Hematopoietic multipotent progenitor cell (in vitro differentiated cells): ENCODE results near the gene ADGRV1. TPM values are rescaled to one million over a fixed set of nuclear protein-coding genes. Genes with fewer than 3 reads are reported as not detected.

Source experiments
- DNase-seq, 3 donors: peaks; one replicate each; pipeline ENCODE4 v3.0.0-alpha.2; 2011 to 2015; ENCODE audit warnings: low read depth in 2 of 3, low spot score in 2 of 3
- total RNA-seq: library from RNA; depleted of rRNA; stranded (reverse); fragments of >200 nt; gene quantifications from one replicate; pipeline ENCODE4 v1.2.3, GENCODE V29; 2012

ADGRV1 gene, protein sequence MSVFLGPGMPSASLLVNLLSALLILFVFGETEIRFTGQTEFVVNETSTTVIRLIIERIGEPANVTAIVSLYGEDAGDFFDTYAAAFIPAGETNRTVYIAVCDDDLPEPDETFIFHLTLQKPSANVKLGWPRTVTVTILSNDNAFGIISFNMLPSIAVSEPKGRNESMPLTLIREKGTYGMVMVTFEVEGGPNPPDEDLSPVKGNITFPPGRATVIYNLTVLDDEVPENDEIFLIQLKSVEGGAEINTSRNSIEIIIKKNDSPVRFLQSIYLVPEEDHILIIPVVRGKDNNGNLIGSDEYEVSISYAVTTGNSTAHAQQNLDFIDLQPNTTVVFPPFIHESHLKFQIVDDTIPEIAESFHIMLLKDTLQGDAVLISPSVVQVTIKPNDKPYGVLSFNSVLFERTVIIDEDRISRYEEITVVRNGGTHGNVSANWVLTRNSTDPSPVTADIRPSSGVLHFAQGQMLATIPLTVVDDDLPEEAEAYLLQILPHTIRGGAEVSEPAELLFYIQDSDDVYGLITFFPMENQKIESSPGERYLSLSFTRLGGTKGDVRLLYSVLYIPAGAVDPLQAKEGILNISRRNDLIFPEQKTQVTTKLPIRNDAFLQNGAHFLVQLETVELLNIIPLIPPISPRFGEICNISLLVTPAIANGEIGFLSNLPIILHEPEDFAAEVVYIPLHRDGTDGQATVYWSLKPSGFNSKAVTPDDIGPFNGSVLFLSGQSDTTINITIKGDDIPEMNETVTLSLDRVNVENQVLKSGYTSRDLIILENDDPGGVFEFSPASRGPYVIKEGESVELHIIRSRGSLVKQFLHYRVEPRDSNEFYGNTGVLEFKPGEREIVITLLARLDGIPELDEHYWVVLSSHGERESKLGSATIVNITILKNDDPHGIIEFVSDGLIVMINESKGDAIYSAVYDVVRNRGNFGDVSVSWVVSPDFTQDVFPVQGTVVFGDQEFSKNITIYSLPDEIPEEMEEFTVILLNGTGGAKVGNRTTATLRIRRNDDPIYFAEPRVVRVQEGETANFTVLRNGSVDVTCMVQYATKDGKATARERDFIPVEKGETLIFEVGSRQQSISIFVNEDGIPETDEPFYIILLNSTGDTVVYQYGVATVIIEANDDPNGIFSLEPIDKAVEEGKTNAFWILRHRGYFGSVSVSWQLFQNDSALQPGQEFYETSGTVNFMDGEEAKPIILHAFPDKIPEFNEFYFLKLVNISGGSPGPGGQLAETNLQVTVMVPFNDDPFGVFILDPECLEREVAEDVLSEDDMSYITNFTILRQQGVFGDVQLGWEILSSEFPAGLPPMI (N-terminal part only)
- total RNA-seq, result 0.27 TPM

DNA sequence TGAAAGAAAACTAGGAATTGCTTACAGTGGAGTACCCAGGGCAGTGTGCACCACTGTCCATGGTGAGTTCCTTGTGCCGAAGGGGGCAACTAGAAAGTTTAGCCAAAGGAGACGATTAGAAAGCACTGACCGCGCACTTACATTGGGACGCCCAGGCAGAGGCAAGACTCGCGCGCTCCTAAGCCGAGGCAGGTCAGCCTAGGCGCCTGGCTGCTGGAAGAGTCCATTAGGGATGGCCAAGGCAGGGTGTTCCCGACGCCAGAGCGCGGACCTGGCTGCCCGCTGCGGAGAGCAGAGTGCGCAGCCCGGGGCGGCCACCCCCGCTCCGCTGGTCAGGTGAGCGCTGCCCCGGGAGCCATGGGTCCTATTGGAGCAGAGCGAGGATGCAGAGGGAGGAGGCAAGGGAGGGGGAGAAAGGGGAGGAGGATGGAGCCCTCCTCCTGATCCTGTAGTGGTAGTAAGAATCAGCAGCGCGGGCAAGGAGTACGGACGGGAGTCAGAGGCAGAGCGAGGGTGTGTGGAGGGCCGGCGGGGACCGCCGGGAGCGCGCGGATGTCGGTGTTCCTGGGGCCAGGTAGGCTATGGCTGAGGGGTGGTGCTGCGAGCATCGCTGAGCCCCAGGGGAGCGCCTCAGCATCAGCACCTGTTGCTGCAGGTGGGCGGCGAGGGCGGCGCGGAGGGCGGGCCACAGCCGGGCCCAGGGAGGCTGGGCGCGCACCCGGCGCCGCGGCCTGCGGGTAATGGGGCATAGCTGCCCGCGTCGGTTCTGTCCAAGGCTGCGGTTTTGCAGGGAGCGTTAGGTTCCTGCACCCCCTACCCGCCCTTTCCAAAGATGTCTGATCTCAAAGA is at the start of gene ADGRV1:
Gene ADGRV1, plus strand, starts transcription at position 454 of the 849 bp plus-strand sequence. Its CDS starts 99 bp downstream, at position 553.
- DNase-seq, result peak in 2 of 3 donors; percentile 23 to 27

DNA sequence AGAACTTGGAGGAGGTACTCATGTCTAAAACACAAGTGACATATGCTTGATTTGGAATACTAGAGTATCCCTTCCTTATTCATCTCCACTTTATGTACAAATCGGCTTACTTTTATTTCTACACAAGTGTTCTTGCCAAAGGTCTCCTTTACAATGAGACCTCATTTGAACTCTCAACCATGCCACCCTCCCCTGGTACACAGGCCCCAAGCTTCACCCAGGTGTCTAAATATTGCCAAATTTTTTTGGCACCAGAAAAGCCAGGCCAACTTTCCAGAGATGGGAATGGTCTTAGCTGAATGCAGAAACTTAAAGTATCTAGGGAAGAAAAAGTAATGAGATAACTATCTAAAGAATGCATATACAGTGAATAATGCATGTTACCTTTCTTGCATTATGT is 48.2 kb upstream of the ADGRV1 start:
- DNase-seq, result no peak

DNA sequence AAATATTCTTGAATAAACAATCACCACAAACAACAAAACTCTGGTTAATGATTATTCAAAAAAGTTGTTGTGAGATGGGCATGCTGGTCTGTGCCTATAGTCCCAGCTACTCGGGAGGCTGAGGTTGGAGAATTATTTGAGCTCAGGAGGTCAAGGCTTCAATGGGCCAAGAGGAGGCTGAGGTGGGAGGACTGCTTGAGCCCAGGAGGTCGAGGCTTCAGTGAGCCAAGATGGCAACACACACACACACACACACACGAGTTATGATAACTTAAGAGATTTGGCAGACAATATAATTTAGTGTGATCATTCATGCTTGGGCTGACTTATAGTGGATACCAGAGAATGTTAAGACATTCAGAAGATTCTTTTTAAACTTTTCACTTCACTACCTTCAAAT is 44.1 kb upstream of the ADGRV1 start:
- no peak for DNase-seq

DNA sequence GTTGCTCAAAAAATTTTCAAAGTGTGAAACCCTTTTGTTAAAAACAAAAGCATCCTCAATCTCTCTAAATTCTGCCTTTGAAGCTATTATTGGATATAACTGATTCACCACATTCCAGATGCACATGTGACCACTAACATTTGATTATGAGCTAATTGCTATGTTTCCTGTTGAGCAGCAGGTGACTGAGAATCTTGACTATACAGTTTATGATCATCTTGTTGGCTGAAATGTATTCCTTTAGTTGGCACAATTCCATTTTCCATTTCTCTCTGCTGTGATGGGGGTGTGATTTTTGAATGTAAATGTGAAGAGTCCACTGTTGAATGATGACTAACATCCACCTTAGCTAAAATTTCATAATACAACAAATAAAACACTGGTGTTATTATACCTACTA is 39.9 kb upstream of the ADGRV1 start:
- no peak for DNase-seq

DNA sequence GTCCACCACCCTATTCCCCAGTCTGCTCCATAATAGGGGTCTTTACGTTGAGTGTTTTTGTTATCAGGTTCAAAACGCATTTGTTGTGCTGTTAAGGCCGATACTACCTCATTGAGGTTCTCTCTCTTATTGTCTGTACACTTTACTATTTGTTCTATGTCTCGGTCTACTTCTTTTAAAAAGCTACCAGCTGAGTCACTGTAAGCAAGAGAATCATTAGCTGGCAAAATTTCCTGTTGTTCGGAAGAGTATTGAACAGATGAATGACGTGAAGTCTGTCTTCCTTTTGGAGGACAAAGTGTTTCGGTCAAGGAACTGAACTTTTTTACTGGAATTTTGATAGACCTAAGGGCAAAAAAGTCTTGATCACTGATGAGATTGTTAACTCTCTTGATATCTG is 39.5 kb upstream of the ADGRV1 start:
- no peak for DNase-seq

DNA sequence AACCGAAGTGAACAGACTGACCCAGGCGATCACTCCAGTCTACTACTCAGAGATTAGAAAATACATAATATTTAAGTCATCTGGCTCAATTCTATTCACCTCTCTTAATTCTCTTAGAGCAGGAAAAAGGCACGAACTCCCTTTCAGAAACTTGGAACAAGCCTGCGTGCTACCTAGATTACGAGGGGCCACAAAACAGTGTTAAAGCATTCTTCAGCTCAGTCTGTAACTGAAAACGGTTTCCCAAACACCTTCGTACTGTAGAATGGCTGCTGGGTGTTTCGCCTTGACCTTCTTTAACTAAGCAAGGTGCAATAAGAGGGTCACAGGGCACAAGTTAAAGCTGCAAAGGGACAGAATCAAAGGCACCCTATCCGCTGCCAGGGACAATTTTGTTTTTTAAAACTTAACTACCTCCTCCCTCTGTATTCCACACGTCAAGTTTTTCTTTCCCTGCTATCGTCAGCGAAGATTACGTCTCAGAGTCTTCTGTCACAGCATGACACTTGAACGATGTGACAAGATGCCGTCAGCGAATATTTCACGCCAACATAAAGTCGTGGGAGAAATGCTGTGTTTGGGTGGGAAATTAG is 29.9 kb upstream of the ADGRV1 start:
- DNase-seq, result peak in 1 of 3 donors; percentile 56

DNA sequence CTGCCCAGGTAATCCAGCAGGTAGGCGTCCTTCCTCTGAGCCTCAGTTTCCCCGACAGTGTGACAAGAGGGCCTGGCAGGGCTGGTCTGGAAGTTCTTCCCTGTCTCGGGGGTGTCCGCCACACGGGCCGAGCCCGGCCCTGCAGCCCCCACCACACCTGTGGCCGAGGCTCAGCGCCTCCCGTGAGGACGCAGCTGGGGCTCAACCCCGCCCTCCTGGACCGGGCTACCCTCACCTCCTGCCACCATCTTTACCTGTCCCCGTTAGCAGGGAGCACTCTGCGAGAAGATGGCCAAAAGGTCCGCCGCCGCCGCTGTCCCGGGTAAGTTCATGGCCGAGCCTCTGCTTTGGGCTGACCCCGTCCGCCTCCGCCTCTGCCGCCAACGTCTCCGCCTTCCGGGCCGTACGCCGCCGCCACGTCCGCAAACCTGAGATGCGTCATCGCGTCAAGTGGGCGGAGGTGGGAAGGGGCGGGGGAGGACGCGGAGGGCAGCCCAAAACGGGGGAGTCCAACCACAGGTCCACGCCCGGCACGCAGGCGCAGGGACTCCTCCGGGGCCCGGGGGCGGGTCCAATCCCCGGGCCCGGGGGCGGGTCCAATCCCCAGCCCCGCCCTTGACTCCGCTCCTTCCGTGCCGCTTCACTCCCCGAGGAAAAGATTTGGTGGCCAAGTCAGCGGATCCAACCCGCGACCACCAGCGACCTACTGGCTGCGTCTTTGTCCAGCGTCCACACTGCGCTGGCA is 29.2 kb upstream of the ADGRV1 start, which contains the start of gene LYSMD3:
Gene LYSMD3, minus strand, starts transcription at position 391 of the 745 bp plus-strand sequence. CDS start 4,295 bp downstream, outside the sequence.
- peak; percentile 89 to 98 (median 97) for DNase-seq

DNA sequence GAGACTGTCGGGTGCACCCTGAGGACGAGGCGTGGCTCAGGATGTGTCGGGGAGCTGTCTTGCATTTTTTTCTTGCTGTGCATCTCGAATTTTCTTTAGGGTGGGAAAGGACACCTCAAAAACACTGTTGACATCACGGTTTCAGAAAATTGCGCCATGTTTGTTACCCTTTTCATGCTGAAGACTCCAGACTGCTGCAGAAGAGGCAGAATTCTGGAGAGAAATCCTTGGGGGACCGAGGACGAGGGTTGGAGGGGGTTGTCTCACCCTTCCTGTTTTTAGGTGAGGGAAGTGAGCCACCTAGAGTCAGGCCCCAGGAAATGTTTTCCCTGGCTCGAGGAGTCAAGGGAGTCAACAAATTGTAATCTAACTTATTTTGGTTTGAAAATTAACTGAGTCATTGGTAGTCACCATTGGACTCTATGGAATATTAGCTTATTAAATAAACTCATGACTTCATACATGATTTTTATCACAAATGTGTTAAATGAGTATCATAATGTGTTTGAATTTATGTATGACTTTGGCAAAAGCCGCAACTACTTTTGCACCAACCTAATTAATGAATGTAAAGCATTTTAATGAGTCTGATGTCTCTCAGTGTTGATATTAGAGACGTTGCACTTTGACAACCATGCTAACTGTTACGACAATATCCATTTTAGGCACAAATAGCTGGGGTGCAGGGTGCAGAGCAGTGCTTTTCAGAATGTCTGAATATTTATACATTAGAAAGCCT is 28.5 kb upstream of the ADGRV1 start:
- peak; percentile 6 to 84 (median 80) for DNase-seq

DNA sequence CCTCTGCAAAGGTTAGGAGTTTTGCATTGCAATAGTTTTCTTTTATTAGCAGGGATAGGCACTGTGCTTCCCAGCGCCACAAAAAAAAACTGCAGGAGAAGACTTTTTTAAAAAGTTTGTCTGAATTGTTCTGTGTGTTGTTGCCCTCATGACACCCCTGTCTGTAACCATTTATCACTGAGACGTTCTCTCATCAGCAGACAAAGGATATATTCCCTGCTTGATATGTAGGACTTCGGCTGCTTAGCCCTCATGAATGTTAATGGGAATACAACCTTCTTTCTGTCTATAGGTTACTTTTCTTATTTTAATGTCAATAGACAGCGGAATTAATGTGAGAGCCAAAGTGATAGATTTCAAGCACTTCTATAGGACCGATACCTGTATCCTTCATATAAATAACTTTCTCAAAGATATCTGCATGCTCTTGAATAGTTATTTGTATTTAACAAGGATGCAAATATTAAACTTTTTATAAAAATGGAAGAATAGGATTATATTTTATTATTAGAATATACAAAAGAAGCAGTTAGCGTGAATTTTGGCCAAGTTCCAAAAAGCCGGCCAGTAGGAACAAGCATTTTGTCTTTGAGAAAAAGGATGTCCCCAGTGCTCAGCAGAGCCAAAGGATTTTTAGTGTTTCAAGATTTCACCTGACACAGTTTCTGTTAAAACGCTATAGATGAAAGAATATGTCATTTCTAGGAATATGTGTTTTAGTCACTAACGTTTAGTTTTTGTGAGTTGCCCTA is 27.7 kb upstream of the ADGRV1 start:
- no peak for DNase-seq

DNA sequence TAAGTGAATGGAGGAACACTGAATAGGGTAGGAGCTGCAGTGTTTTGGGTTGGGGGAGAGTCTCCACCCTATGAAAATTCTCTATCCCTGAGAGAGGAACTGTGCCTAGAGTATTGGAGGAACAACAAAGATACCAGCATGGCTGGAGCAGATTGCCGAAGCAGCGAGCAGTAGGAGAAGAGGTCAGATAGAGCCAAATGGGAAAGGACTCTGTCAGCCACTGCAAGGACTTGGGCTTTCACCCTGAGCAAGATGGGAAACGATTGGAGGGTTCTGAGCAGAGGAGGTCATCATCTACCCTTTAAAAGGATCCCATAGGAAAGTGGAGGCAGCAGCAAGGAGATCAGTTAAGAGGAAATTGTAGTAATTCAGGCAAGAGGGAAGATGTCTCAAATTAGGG is 24.8 kb upstream of the ADGRV1 start:
- DNase-seq, result no peak

DNA sequence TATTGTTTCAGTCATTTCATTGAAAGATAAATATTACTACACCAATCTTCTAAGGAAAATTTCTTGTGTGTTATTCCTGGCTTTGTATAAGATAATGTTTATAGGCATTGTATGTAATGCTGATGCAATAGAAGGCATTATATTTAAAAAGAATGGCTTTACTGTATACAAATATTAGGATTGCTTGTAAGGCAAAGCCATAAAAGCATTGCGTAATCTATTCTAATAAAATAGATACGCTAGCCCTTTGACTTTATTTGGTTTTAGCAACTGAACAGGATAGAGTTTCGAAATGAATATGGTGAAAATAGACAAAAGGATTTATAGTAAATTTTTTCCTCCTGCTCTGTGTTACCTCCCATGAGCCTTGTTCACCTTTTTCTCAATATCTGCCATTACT is 23.7 kb upstream of the ADGRV1 start:
- DNase-seq, result no peak

DNA sequence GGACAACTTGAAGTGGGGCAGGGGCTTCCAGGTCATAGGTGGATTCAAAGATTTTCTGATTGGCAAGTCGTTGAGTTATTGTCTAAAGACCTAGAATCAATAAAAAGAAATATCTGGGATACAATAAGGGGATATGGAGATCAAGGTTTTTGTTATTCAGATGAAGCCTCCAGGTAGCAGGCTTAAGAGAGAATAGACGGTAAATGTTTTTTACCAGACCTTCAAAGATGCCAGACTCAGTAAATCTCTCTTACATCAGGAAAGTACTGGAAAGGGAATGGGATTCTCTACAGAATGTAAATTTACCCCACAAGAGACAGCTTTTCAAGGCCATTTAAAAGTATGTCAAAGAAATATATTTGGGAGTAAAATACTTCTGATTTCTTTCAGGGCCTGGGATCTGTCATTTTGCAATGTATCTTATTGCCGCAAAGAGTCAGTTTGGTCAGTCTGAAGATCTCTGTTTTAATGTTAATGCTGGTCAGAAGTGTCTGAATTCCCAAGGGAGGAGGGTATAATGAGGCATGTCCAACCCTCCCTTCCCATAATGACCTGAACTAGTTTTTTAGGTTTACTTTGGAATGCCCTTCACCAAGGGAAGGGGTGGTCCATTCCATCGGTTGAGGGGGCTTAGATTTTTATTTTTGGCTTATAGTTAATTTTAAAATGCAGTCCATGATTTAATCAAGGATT is 15.6 kb upstream of the ADGRV1 start:
- DNase-seq, result no peak

DNA sequence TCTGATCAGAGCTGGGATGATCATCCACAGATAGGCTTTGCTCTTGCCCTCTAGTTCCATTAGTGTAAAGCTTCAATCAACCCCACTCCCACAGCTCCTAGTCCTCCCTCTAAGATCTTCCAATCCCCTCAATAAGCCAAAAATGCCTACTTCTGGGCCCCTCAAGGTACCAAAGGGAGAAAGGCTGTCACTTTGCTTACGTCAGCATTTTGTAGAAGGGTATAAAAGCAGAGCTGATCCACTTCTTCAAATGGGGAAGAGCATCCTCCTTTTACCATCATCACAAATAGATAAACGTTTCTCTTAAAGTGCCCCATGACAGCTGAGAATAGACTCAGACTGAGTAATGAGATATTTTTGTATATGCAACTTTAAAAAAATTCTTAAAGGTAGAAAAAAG is 13.1 kb upstream of the ADGRV1 start:
- no peak for DNase-seq

DNA sequence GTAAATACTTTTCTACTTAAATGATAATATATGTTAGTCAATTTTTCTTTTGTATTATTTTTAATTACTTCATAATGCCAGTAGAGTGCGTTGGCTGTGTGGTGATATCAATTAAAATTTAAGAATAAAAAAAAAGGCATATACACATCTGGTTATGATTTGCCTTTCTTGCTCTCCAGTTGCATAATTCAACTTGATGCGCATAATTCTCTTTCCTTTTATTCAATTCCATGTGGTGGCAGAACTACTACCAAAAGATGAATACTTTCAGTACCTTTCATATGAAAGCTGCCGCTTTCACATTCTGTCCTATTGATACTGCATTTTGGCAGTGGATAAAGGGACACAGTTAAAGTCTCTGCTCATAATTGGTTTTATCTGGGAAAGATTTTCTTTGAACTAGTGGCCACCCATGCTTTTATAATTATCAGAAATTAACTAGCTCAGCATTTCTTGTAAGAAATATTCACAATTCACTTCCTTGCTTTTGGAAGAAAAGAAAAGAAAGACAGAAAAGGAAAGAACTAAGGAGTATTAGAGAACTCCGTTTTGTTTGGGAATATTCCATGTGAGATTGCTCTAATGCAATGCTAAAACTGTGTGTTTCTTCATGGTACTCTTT is 12.3 kb upstream of the ADGRV1 start:
- no peak for DNase-seq

DNA sequence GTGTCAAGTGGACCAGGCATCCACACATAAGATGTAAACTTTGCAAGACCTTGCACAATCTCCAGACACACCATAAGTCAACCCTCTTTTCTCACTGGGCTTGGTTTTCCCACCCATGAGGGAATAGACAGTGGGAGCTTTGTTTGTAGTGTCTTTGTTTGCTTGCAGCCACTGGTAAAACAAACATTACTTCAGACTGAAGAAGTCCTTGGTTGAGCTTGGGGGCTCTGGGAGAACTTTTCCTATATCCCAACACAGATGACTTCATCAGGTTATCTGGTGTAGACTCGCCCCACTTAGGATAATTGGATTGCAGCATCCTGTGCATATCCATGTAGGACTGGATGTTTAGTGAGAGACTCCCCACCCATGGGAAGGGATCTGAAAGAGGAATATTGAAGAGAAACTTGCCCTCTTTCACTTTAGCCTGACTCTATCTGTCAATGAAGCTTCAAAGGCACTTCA is 11.5 kb upstream of the ADGRV1 start:
- no peak for DNase-seq

DNA sequence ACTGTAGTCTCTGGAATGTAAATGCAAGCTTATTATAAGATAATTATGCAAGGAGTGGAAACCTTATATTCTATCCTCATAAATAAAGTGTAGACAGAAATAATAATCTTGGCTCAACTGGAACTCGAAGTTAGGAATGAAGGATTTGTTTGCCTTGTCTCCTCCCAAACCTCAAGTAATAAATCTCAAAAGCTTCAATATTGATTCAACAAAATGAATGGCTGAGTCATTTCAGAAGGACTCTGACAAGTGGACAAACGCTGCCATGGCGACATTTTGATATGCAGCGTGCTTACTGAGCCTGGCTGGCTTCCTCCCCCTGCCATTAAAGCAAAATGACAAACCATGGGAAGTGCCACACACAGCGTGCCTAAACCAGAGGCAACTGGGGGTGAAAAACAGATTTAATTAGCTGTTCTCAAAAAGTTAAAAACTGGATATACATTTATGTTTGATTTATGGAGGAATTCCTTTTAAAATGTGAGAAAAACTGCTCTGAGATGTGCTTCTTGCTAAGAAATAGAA is 10.5 kb upstream of the ADGRV1 start:
- DNase-seq, result no peak
